ENCODE measurements around the gene PAM16. TPM values are rescaled to one million over a fixed set of nuclear protein-coding genes. Genes with fewer than 3 reads are reported as not detected.

The PAM16 gene
- total RNA-seq, 1 experiment from 2014 or later = 80.4 TPM

DNA sequence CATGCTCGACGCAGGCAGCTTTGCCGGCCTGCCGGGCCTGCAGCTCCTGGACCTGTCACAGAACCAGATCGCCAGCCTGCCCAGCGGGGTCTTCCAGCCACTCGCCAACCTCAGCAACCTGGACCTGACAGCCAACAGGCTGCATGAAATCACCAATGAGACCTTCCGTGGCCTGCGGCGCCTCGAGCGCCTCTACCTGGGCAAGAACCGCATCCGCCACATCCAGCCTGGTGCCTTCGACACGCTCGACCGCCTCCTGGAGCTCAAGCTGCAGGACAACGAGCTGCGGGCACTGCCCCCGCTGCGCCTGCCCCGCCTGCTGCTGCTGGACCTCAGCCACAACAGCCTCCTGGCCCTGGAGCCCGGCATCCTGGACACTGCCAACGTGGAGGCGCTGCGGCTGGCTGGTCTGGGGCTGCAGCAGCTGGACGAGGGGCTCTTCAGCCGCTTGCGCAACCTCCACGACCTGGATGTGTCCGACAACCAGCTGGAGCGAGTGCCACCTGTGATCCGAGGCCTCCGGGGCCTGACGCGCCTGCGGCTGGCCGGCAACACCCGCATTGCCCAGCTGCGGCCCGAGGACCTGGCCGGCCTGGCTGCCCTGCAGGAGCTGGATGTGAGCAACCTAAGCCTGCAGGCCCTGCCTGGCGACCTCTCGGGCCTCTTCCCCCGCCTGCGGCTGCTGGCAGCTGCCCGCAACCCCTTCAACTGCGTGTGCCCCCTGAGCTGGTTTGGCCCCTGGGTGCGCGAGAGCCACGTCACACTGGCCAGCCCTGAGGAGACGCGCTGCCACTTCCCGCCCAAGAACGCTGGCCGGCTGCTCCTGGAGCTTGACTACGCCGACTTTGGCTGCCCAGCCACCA is 30.2 kb upstream of the PAM16 start:
- Histone ChIP-seq H2BK120ac (ENCODE audit: low read depth, low read length, poor library complexity, severe bottlenecking) (no peak overlapping the region), H3K56ac (ENCODE audit: insufficient read length, low read depth, low read length) (no peak overlapping the region), H3K4me1 (ENCODE audit: insufficient read depth, low read length) (peaks cover 3% of the 10 kb centered on the region; the same call in 1 of the 2 replicates), H4K5ac (ENCODE audit: insufficient read length, low read depth, low read length) (no peak overlapping the region), H2AFZ (ENCODE audit: low read length) (no peak overlapping the region), H2BK20ac (ENCODE audit: low read depth, low read length, poor library complexity, severe bottlenecking) (no peak overlapping the region), H3K79me1 (ENCODE audit: insufficient read depth, low read depth, low read length, poor library complexity, severe bottlenecking) (no peaks in the 10 kb centered on the region), H2BK5ac (ENCODE audit: insufficient read length, low read length) (no peak overlapping the region), H3K14ac (ENCODE audit: insufficient read depth, low read length) (no peak overlapping the region), H3K27me3 (ENCODE audit: insufficient read depth, low read length) (no peaks in the 10 kb centered on the region), H2BK15ac (ENCODE audit: low read depth, low read length) (no peak overlapping the region), H3K9ac (ENCODE audit: extremely low read depth, insufficient read length, low read length) (no peak overlapping the region), H3K18ac (ENCODE audit: insufficient read length, low read depth, low read length) (no peak overlapping the region), H3K4ac (ENCODE audit: low read depth, low read length) (no peak overlapping the region), H3K79me2 (ENCODE audit: insufficient read depth, low read length) (no peaks in the 10 kb centered on the region), H3K23ac (ENCODE audit: insufficient read length, low read depth, low read length) (no peak overlapping the region), H2BK12ac (ENCODE audit: insufficient read length, low read depth, low read length) (no peak overlapping the region), H3T11ph (ENCODE audit: low read length) (no peak overlapping the region), H3K9me3 (ENCODE audit: control insufficient read depth, low read depth, low read length) (no peaks in the 10 kb centered on the region), H4K91ac (ENCODE audit: insufficient read length, low read depth, low read length) (no peak overlapping the region), H4K8ac (replicated peaks; ENCODE audit: insufficient read length, low read depth, low read length) (no peak overlapping the region), H3K4me2 (ENCODE audit: insufficient read depth, insufficient read length, low read length) (no peak overlapping the region), H3K27ac (ENCODE audit: insufficient read length, low read depth, low read length) (no peak overlapping the region), H2AK5ac (ENCODE audit: insufficient read length, low read length) (no peak overlapping the region), H3K23me2 (ENCODE audit: insufficient read length, low read depth, low read length, poor library complexity, severe bottlenecking) (no peaks in the 10 kb centered on the region), H4K20me1 (ENCODE audit: control insufficient read depth, insufficient read depth, insufficient read length) (no peaks in the 10 kb centered on the region)
- H3K4me1 Mint-ChIP-seq = peaks cover 16 to 34% of the 10 kb centered on the region in 2 experiments
- DNase-seq = no peak
- no peak overlapping the region for H3K4me3 Mint-ChIP-seq
- peaks cover 0 to 3% (median 2%) of the 10 kb centered on the region in 3 experiments; a peak in 4 of 7 replicates for H3K36me3 Mint-ChIP-seq (ENCODE audit: insufficient read depth in 1 of 3, low read depth in 3 of 3)
- no peaks in the 10 kb centered on the region for H3K27me3 Mint-ChIP-seq (ENCODE audit: low read depth)
- 0 out of 7 replicates have a peak overlapping the region, but pooled peaks of 1 of the 3 experiments have one; percentile 48 for H3K27ac Mint-ChIP-seq
- H3K9me3 Mint-ChIP-seq = no peaks in the 10 kb centered on the region
- TF ChIP-seq, protein P1, sequence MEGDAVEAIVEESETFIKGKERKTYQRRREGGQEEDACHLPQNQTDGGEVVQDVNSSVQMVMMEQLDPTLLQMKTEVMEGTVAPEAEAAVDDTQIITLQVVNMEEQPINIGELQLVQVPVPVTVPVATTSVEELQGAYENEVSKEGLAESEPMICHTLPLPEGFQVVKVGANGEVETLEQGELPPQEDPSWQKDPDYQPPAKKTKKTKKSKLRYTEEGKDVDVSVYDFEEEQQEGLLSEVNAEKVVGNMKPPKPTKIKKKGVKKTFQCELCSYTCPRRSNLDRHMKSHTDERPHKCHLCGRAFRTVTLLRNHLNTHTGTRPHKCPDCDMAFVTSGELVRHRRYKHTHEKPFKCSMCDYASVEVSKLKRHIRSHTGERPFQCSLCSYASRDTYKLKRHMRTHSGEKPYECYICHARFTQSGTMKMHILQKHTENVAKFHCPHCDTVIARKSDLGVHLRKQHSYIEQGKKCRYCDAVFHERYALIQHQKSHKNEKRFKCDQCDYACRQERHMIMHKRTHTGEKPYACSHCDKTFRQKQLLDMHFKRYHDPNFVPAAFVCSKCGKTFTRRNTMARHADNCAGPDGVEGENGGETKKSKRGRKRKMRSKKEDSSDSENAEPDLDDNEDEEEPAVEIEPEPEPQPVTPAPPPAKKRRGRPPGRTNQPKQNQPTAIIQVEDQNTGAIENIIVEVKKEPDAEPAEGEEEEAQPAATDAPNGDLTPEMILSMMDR (conservative IDR thresholded peaks at IDR 0.05) = no peak
- no CpG with 5 or more reads among the region's 59 CpGs for WGBS (ENCODE audit: extremely low coverage, insufficient read length, low lambda C conversion rate)
